GM18909 (cell line): ENCODE results near the gene VIL1.

Experiments
- ATAC-seq: cut with Tn5 transposase; IDR thresholded peaks from one replicate; pipeline ENCODE4 v1.9.1; 2021; ENCODE audit warnings: mild to moderate bottlenecking; ENCODE audit not compliant: unreplicated experiment, poor library complexity

The VIL1 gene

GRCh38 chr2:218418717-218419458 is at the start of gene VIL1:
Gene VIL1, plus strand, starts transcription at chr2:218419123. Its CDS starts 4,656 bp downstream, at chr2:218423779.
- ATAC-seq: no peak

- ATAC-seq: no peak
Observed at GRCh38 chr2:218369330-218369729, 49.6 kb upstream of the VIL1 start.

- no peak for ATAC-seq
Observed at GRCh38 chr2:218370410-218371063, 48.4 kb upstream of the VIL1 start.

- ATAC-seq: no peak
Observed at GRCh38 chr2:218371983-218372350, 47.0 kb upstream of the VIL1 start.

GRCh38 chr2:218374795-218375194 is 44.1 kb upstream of the VIL1 start:
- ATAC-seq: no peak

GRCh38 chr2:218375212-218375611 is 43.7 kb upstream of the VIL1 start:
- ATAC-seq: no peak

GRCh38 chr2:218378053-218378452 is 40.9 kb upstream of the VIL1 start:
- no peak for ATAC-seq

- ATAC-seq: no peak
Observed at GRCh38 chr2:218381916-218382366, 37.0 kb upstream of the VIL1 start, which contains the start of gene SLC11A1. Gene SLC11A1, plus strand, starts transcription at chr2:218382273. Its CDS starts 96 bp downstream, at chr2:218382369.

- no peak for ATAC-seq
Observed at GRCh38 chr2:218382785-218383184, 36.1 kb upstream of the VIL1 start.

- ATAC-seq: no peak
Observed at GRCh38 chr2:218383892-218384519, 34.9 kb upstream of the VIL1 start.

- no peak for ATAC-seq
Observed at GRCh38 chr2:218384975-218385374, 33.9 kb upstream of the VIL1 start.

- no peak for ATAC-seq
Observed at GRCh38 chr2:218386505-218387368, 32.2 kb upstream of the VIL1 start.

- ATAC-seq: no peak
Observed at GRCh38 chr2:218387369-218388194, 31.3 kb upstream of the VIL1 start.

- ATAC-seq: no peak
Observed at GRCh38 chr2:218389333-218390150, 29.4 kb upstream of the VIL1 start.

- ATAC-seq: no peak
Observed at GRCh38 chr2:218391202-218391601, 27.7 kb upstream of the VIL1 start.

- no peak for ATAC-seq
Observed at GRCh38 chr2:218392459-218392858, 26.5 kb upstream of the VIL1 start.

GRCh38 chr2:218392891-218393462 is 25.9 kb upstream of the VIL1 start:
- ATAC-seq: no peak

- ATAC-seq: no peak
Observed at GRCh38 chr2:218393750-218394290, 25.1 kb upstream of the VIL1 start.
